Tibial artery (tissue), 4 donors: Measurements from ENCODE around the gene ARHGEF17.
A peak's percentile ranks its signal among the peaks of the same experiment; 100 is the strongest.

ENCODE experiments used
- DNase-seq, 2 donors: peaks; one replicate each; pipeline ENCODE4 v3.0.0-alpha.2; 2019
- H3K27ac ChIP-seq, 2 donors: fragments of 200-600 bp; sonication (generic) in 1 of 2; 1 replicate in 1 of 2; 2 replicates in 1 of 2; pipeline ENCODE4 v1.5.1; 2018 to 2019; ENCODE audit warnings: mild to moderate bottlenecking in 1 of 2
- H3K27me3 ChIP-seq, 2 donors: fragments of 200-600 bp; sonication (generic) in 1 of 2; one replicate each; pipeline versions ENCODE4 v1.5.1 to v1.6.0; 2016 to 2019
- H3K36me3 ChIP-seq, 3 donors: fragments of 200-600 bp; sonication (generic) in 2 of 3; one replicate each; pipeline ENCODE4 v1.5.1; 2016 to 2019; ENCODE audit warnings: mild to moderate bottlenecking in 2 of 3
- H3K4me1 ChIP-seq, 4 donors: fragments of 200-600 bp; sonication (generic) in 2 of 4; 1 replicate in 3 of 4; 2 replicates in 1 of 4; pipeline ENCODE4 v1.5.1; 2016 to 2019
- H3K4me3 ChIP-seq, 2 donors: fragments of 200-600 bp; sonication (generic) in 1 of 2; 1 replicate in 1 of 2; 2 replicates in 1 of 2; pipeline ENCODE4 v1.5.1; 2018 to 2019; ENCODE audit warnings: mild to moderate bottlenecking in 2 of 2
- H3K9me3 ChIP-seq, 3 donors: fragments of 200-600 bp; sonication (generic) in 1 of 3; one replicate each; pipeline ENCODE4 v1.5.1; 2016 to 2019
- CTCF ChIP-seq, 2 experiments: fragments of 200-600 bp in 1 of 2; fragments of 450-650 bp in 1 of 2; IDR thresholded peaks; one replicate each; pipeline ENCODE4 v1.5.1; 2017 to 2019; ENCODE audit warnings: antibody characterized with exemption in 2 of 2, mild to moderate bottlenecking in 1 of 2, moderate library complexity in 1 of 2
- intact Hi-C: fragments of 100-400 bp; cut with DNase I; formaldehyde crosslinking; loops from one replicate; pipeline ENCODE4 v1.15.0; 2023; ENCODE audit warnings: low total_unique reads

ARHGEF17 gene

GRCh38 chr11:73277467-73277866, 30.6 kb upstream of the ARHGEF17 start:
- H3K27me3 ChIP-seq = no peaks in the 10 kb centered on the region
- H3K4me3 ChIP-seq = no peak overlapping the region
- no peaks in the 10 kb centered on the region for H3K9me3 ChIP-seq
- H3K4me1 ChIP-seq = no peaks in the 10 kb centered on the region
- no peak for TF ChIP-seq CTCF (IDR thresholded peaks at IDR 0.05)
- intact Hi-C loops = no loop called here
- no peak for DNase-seq
- H3K36me3 ChIP-seq = no peaks in the 10 kb centered on the region
- no peak overlapping the region for H3K27ac ChIP-seq

GRCh38 chr11:73280626-73281025, 27.4 kb upstream of the ARHGEF17 start:
- Histone ChIP-seq H3K36me3 (no peaks in the 10 kb centered on the region), H3K4me3 (no peak overlapping the region), H3K9me3 (no peaks in the 10 kb centered on the region), H3K27ac (no peak overlapping the region), H3K27me3 (no peaks in the 10 kb centered on the region), H3K4me1 (no peaks in the 10 kb centered on the region)
- DNase-seq = peak; percentile 59 to 78
- intact Hi-C loops = no loop called here
- no peak for TF ChIP-seq CTCF (IDR thresholded peaks at IDR 0.05)

GRCh38 chr11:73281201-73281741, 26.8 kb upstream of the ARHGEF17 start:
- TF ChIP-seq CTCF (IDR thresholded peaks at IDR 0.05) = no peak
- no peak overlapping the region for H3K4me3 ChIP-seq
- intact Hi-C loops = no loop called here
- H3K27me3 ChIP-seq = no peaks in the 10 kb centered on the region
- peak; percentile 48 to 64 for DNase-seq
- H3K9me3 ChIP-seq = no peaks in the 10 kb centered on the region
- no peaks in the 10 kb centered on the region for H3K4me1 ChIP-seq
- no peaks in the 10 kb centered on the region for H3K36me3 ChIP-seq
- no peak overlapping the region for H3K27ac ChIP-seq

- Histone ChIP-seq H3K36me3 (no peaks in the 10 kb centered on the region), H3K4me3 (no peak overlapping the region), H3K27me3 (no peaks in the 10 kb centered on the region), H3K4me1 (no peaks in the 10 kb centered on the region), H3K9me3 (no peaks in the 10 kb centered on the region), H3K27ac (no peak overlapping the region)
- DNase-seq = peak in 1 of 2 donors; percentile 53
- TF ChIP-seq CTCF (IDR thresholded peaks at IDR 0.05) = no peak
- intact Hi-C loops = no loop called here
Measured at GRCh38 chr11:73281796-73282660, 26.0 kb upstream of the ARHGEF17 start.

GRCh38 chr11:73283276-73284000, 24.6 kb upstream of the ARHGEF17 start:
- intact Hi-C loops = no loop called here
- DNase-seq = peak in 1 of 2 donors; percentile 60
- H3K27ac ChIP-seq = no peak overlapping the region

More at GRCh38 chr11:73283276-73284000, 24.6 kb upstream of the ARHGEF17 start:
- H3K36me3 ChIP-seq = no peaks in the 10 kb centered on the region
- peaks cover 0 to 8% (median 2%) of the 10 kb centered on the region in 4 donors for H3K4me1 ChIP-seq
- no peaks in the 10 kb centered on the region for H3K9me3 ChIP-seq
- no peaks in the 10 kb centered on the region for H3K27me3 ChIP-seq
- TF ChIP-seq CTCF (IDR thresholded peaks at IDR 0.05) = no peak
- no peak overlapping the region for H3K4me3 ChIP-seq
